ENCODE measurements around the gene NT5C3B.

The NT5C3B gene

GRCh38 chr17:41794540-41794975 lies 41.5 kb downstream of the NT5C3B start:
- no peak overlapping the region for H3K27ac ChIP-seq (ENCODE audit: low read depth, low read length, poor library complexity, severe bottlenecking)

GRCh38 chr17:41793784-41794539 lies 42.1 kb downstream of the NT5C3B start:
- TF ChIP-seq CTCF (IDR thresholded peaks at IDR 0.05; ENCODE audit: low read length) (no peak), EZH2 (IDR thresholded peaks at IDR 0.05; ENCODE audit: borderline replicate concordance, low read length) (no peak)
- H3K9me3 ChIP-seq (ENCODE audit: low read length) = no peaks in the 10 kb centered on the region
- H3K79me2 ChIP-seq (ENCODE audit: insufficient read depth, low read length) = no peaks in the 10 kb centered on the region
- no peak overlapping the region for H3K4me2 ChIP-seq (ENCODE audit: low read length)
- H3K4me1 ChIP-seq (ENCODE audit: insufficient read depth, low read length, severe bottlenecking) = no peaks in the 10 kb centered on the region
- no peak overlapping the region for H3K9ac ChIP-seq (ENCODE audit: low read length)
- no peak overlapping the region for H3K27ac ChIP-seq (ENCODE audit: low read depth, low read length, poor library complexity, severe bottlenecking)
- H4K20me1 ChIP-seq (ENCODE audit: insufficient read depth, low read length) = no peaks in the 10 kb centered on the region
- H3K4me3 ChIP-seq (ENCODE audit: low read depth, low read length, poor library complexity, severe bottlenecking) = no peak overlapping the region
- no peaks in the 10 kb centered on the region for H3K9me2 ChIP-seq (ENCODE audit: low read depth, low read length)
- H3K27me3 ChIP-seq (ENCODE audit: insufficient read depth, low read length) = peaks cover 11% of the 10 kb centered on the region; the same call in 1 of the 2 replicates
- no peaks in the 10 kb centered on the region for H3K36me3 ChIP-seq (ENCODE audit: insufficient read depth, low read length)
- H3F3A ChIP-seq (ENCODE audit: insufficient read depth, low read length) = no peaks in the 10 kb centered on the region
- no peak overlapping the region for H2AFZ ChIP-seq (ENCODE audit: low read length)

More at GRCh38 chr17:41794540-41794975, 41.5 kb downstream of the NT5C3B start:
- TF ChIP-seq CTCF (IDR thresholded peaks at IDR 0.05; ENCODE audit: low read length) = no peak
- TF ChIP-seq EZH2 (IDR thresholded peaks at IDR 0.05; ENCODE audit: borderline replicate concordance, low read length) = no peak
- H2AFZ ChIP-seq (ENCODE audit: low read length) = no peak overlapping the region
- no peak overlapping the region for H3K9ac ChIP-seq (ENCODE audit: low read length)
- no peaks in the 10 kb centered on the region for H4K20me1 ChIP-seq (ENCODE audit: insufficient read depth, low read length)
- no peak overlapping the region for H3K4me2 ChIP-seq (ENCODE audit: low read length)
- H3F3A ChIP-seq (ENCODE audit: insufficient read depth, low read length) = no peaks in the 10 kb centered on the region
- no peak overlapping the region for H3K4me3 ChIP-seq (ENCODE audit: low read depth, low read length, poor library complexity, severe bottlenecking)
- no peaks in the 10 kb centered on the region for H3K36me3 ChIP-seq (ENCODE audit: insufficient read depth, low read length)
- no peaks in the 10 kb centered on the region for H3K79me2 ChIP-seq (ENCODE audit: insufficient read depth, low read length)
- peaks cover 11% of the 10 kb centered on the region; the same call in 1 of the 2 replicates for H3K27me3 ChIP-seq (ENCODE audit: insufficient read depth, low read length)
- no peaks in the 10 kb centered on the region for H3K9me3 ChIP-seq (ENCODE audit: low read length)
- no peaks in the 10 kb centered on the region for H3K4me1 ChIP-seq (ENCODE audit: insufficient read depth, low read length, severe bottlenecking)
- no peaks in the 10 kb centered on the region for H3K9me2 ChIP-seq (ENCODE audit: low read depth, low read length)

- Histone ChIP-seq H3K4me2 (ENCODE audit: low read length) (no peak overlapping the region), H3K4me3 (ENCODE audit: low read depth, low read length, poor library complexity, severe bottlenecking) (no peak overlapping the region), H3K4me1 (ENCODE audit: insufficient read depth, low read length, severe bottlenecking) (no peaks in the 10 kb centered on the region), H3K9me2 (ENCODE audit: low read depth, low read length) (no peaks in the 10 kb centered on the region), H3K36me3 (ENCODE audit: insufficient read depth, low read length) (no peaks in the 10 kb centered on the region), H4K20me1 (ENCODE audit: insufficient read depth, low read length) (no peaks in the 10 kb centered on the region), H3K9ac (ENCODE audit: low read length) (no peak overlapping the region), H3F3A (ENCODE audit: insufficient read depth, low read length) (no peaks in the 10 kb centered on the region), H3K79me2 (ENCODE audit: insufficient read depth, low read length) (no peaks in the 10 kb centered on the region), H3K9me3 (ENCODE audit: low read length) (no peaks in the 10 kb centered on the region), H3K27me3 (ENCODE audit: insufficient read depth, low read length) (peaks cover 11% of the 10 kb centered on the region; the same call in 1 of the 2 replicates), H2AFZ (ENCODE audit: low read length) (no peak overlapping the region), H3K27ac (ENCODE audit: low read depth, low read length, poor library complexity, severe bottlenecking) (no peak overlapping the region)
- TF ChIP-seq EZH2 (IDR thresholded peaks at IDR 0.05; ENCODE audit: borderline replicate concordance, low read length) (no peak), CTCF (IDR thresholded peaks at IDR 0.05; ENCODE audit: low read length) (no peak)
Measured at GRCh38 chr17:41792845-41793783, 42.9 kb downstream of the NT5C3B start.

All from OCI-LY1 (cell line).